Measurements from ENCODE around the gene ABCC2.

The ABCC2 gene

DNA sequence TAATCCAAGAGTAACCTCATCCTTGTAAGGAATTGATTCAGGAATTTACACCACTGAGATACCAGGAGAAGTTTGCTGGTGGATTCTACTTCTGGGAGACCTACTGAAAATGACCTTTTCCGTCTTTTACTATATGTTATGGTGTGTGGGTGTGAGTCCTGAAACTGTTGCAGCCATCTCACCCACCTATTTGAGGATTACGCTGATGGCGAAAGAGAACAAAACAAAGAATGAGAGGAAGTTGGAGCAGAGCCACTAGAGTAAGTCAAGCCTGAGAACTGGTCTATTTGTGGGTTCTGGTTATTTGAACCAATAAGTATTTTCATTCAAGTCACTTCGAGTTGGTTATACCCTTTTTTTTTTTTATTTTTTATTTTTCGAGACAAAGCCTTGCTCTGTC lies 12.7 kb upstream of the ABCC2 start:
- no peak overlapping the region for H3K27ac ChIP-seq (ENCODE audit: insufficient read depth, low read length, poor library complexity, severe bottlenecking)
- H3K4me3 ChIP-seq (ENCODE audit: insufficient read depth, low read depth, low read length, poor library complexity, severe bottlenecking): no peak overlapping the region
- H3K4me1 ChIP-seq (ENCODE audit: control insufficient read depth, insufficient read depth, low read length, poor library complexity, severe bottlenecking): no peaks in the 10 kb centered on the region
- no peaks in the 10 kb centered on the region for H3K27me3 ChIP-seq (replicated peaks; ENCODE audit: control insufficient read depth, insufficient read depth, low read length, poor library complexity, severe bottlenecking)
- DNase-seq: no peak
- H3K36me3 ChIP-seq (ENCODE audit: control insufficient read depth, insufficient read depth, low read length): no peaks in the 10 kb centered on the region
- no peaks in the 10 kb centered on the region for H3K9me3 ChIP-seq (ENCODE audit: control insufficient read depth, low read length)

DNA sequence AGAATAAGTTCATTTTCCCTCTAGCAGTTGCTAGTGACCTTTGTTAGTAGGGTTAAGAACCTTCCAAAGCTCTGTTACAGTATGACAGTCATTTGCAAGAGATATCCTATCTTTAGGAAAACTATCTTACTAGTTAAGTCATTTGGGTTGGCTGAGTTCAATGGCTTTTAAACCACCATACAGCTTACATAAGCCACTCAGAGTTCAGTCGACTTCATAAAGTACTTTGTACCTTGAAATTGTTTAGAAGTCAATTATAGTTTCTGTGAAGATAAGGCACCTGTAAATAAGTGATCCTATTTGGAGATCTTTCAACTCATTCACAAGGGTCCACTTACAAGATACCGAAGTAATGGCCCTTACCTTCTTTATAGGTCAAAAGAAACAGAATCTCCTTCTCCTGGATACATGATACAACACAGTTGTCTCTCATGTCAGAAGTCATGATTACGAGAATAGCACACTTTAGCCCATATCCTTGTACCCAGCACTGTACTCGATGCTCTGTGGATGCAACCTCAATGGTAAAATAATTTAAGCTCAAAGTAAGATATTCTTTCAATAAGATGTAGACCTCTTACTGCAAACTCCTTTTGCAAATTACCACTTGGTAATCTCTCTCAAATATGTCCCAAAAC lies 11.9 kb upstream of the ABCC2 start:
- no peak overlapping the region for H3K4me3 ChIP-seq (ENCODE audit: insufficient read depth, low read depth, low read length, poor library complexity, severe bottlenecking)
- DNase-seq: no peak
- no peaks in the 10 kb centered on the region for H3K9me3 ChIP-seq (ENCODE audit: control insufficient read depth, low read length)
- no peaks in the 10 kb centered on the region for H3K27me3 ChIP-seq (replicated peaks; ENCODE audit: control insufficient read depth, insufficient read depth, low read length, poor library complexity, severe bottlenecking)
- H3K36me3 ChIP-seq (ENCODE audit: control insufficient read depth, insufficient read depth, low read length): no peaks in the 10 kb centered on the region
- H3K4me1 ChIP-seq (ENCODE audit: control insufficient read depth, insufficient read depth, low read length, poor library complexity, severe bottlenecking): no peaks in the 10 kb centered on the region
- no peak overlapping the region for H3K27ac ChIP-seq (ENCODE audit: insufficient read depth, low read length, poor library complexity, severe bottlenecking)

DNA sequence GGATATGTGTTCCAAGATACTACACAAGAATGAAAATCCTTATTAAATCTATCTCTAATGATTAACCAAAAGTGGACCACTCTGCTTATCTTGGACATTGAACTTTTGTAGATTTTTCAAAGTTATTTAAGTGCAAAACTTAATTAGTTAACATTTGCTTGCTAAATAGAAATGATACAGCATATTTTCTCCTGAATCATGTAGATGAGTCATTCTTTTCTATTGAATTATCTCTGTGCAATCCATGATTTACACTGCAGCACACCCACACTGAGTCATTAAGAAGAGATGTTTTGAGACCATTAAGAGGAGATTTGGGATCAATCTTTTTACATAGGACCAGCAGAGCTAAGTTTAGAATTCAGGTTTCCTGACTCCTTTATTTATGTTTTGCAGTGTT lies 6.6 kb upstream of the ABCC2 start:
- no peaks in the 10 kb centered on the region for H3K9me3 ChIP-seq (ENCODE audit: control insufficient read depth, low read length)
- H3K4me1 ChIP-seq (ENCODE audit: control insufficient read depth, insufficient read depth, low read length, poor library complexity, severe bottlenecking): no peaks in the 10 kb centered on the region
- H3K36me3 ChIP-seq (ENCODE audit: control insufficient read depth, insufficient read depth, low read length): no peaks in the 10 kb centered on the region
- H3K4me3 ChIP-seq (ENCODE audit: insufficient read depth, low read depth, low read length, poor library complexity, severe bottlenecking): no peak overlapping the region
- H3K27me3 ChIP-seq (replicated peaks; ENCODE audit: control insufficient read depth, insufficient read depth, low read length, poor library complexity, severe bottlenecking): no peaks in the 10 kb centered on the region
- no peak overlapping the region for H3K27ac ChIP-seq (ENCODE audit: insufficient read depth, low read length, poor library complexity, severe bottlenecking)
- DNase-seq: no peak

DNA sequence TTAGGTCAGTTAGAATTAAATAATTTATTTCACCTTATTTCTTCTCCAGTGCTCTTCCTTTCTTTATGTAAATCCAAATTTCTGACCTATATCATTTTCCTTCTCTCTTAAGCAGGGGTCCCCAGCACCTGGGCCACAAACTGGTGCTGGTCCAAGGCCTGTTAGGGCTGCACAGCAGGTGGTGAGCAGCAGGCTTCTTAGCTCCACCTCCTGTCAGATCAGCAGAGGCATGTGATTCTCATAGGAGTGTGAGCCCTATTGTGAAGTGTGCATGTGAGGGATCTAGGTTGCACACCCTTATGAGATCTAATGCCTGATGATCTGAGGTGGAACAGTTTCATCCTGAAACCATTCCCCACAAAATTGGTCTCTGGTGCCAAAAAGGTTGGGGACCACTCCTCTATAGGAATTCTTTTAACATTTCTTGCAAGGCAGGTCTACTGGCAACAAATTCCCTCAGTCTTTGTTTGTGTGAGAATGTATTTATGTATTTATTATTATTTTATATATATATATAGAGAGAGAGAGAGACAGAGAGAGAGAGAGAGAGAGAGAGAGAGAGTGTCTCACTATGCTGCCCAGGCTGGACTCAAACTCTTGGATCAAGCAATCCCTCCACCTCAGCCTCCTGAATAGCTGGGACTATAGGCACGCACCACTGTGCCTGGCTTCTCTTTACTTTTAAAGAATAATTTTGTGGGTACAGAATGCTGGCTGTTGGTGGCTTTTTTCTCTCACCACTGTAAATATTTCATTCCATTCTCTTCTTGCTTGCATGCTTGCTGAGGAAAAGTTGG lies 4.3 kb upstream of the ABCC2 start:
- H3K27me3 ChIP-seq (replicated peaks; ENCODE audit: control insufficient read depth, insufficient read depth, low read length, poor library complexity, severe bottlenecking): no peaks in the 10 kb centered on the region
- H3K27ac ChIP-seq (ENCODE audit: insufficient read depth, low read length, poor library complexity, severe bottlenecking): no peak overlapping the region
- no peak overlapping the region for H3K4me3 ChIP-seq (ENCODE audit: insufficient read depth, low read depth, low read length, poor library complexity, severe bottlenecking)
- no peaks in the 10 kb centered on the region for H3K36me3 ChIP-seq (ENCODE audit: control insufficient read depth, insufficient read depth, low read length)
- no peaks in the 10 kb centered on the region for H3K9me3 ChIP-seq (ENCODE audit: control insufficient read depth, low read length)
- DNase-seq: no peak
- no peaks in the 10 kb centered on the region for H3K4me1 ChIP-seq (ENCODE audit: control insufficient read depth, insufficient read depth, low read length, poor library complexity, severe bottlenecking)

DNA sequence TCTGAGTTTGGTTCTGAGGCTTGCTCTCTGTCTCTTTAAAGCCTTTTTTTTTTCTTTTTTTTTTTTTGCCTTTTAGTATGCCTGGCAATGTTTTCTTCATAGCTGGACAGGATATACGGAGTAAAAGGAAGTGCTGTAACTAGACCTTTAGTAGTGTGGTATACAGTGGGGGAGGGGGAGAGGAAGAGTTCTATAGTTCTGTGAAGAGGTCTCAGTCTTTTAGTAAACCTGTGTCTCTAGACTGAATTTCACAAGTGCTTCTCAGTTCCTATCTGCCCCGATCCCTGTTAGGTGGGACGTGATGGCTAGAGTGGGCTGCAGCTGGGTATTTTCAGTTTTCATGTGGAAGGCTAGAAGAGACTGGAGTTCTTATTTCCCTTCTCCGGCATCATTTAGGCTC lies 3.1 kb upstream of the ABCC2 start:
- DNase-seq: no peak
- H3K36me3 ChIP-seq (ENCODE audit: control insufficient read depth, insufficient read depth, low read length): no peaks in the 10 kb centered on the region
- H3K27ac ChIP-seq (ENCODE audit: insufficient read depth, low read length, poor library complexity, severe bottlenecking): no peak overlapping the region
- H3K4me3 ChIP-seq (ENCODE audit: insufficient read depth, low read depth, low read length, poor library complexity, severe bottlenecking): no peak overlapping the region
- no peaks in the 10 kb centered on the region for H3K4me1 ChIP-seq (ENCODE audit: control insufficient read depth, insufficient read depth, low read length, poor library complexity, severe bottlenecking)
- no peaks in the 10 kb centered on the region for H3K27me3 ChIP-seq (replicated peaks; ENCODE audit: control insufficient read depth, insufficient read depth, low read length, poor library complexity, severe bottlenecking)
- H3K9me3 ChIP-seq (ENCODE audit: control insufficient read depth, low read length): no peaks in the 10 kb centered on the region

DNA sequence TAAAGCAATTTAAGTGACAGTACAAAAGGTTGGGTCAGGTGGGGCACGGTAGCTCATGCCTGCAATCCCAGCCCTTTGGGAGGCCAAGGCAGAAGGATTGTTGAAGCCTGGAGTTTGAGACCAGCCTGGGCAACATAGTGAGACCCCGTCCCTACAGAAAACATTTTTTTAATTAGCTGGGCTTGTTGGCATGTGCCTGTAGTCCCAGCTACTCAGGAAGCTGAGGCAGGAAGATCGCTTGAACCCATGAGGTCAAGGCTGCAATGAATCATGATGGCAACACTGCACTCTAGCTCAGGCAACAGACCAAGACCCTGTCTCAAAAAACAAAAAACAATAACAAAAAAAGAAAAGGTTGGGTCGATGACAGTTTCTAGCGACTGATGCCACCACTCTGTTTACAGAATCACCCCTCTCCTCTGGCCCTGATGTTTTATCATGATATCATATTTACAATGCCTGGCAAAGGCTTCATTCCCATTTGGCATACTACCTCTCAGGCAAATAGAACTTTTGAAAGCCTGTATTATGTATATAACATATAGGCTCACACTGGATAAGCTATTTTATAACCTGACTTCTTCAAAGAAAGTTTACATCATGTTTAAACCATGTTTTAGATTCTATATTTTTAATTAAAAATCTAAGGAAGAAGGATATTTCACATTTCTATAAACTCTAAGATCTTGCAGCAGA lies 558 bp upstream of the ABCC2 start:
- Histone ChIP-seq H3K9me3 (ENCODE audit: control insufficient read depth, low read length) (no peaks in the 10 kb centered on the region), H3K4me1 (ENCODE audit: control insufficient read depth, insufficient read depth, low read length, poor library complexity, severe bottlenecking) (no peaks in the 10 kb centered on the region), H3K27ac (ENCODE audit: insufficient read depth, low read length, poor library complexity, severe bottlenecking) (no peak overlapping the region), H3K4me3 (ENCODE audit: insufficient read depth, low read depth, low read length, poor library complexity, severe bottlenecking) (no peak overlapping the region), H3K36me3 (ENCODE audit: control insufficient read depth, insufficient read depth, low read length) (no peaks in the 10 kb centered on the region), H3K27me3 (replicated peaks; ENCODE audit: control insufficient read depth, insufficient read depth, low read length, poor library complexity, severe bottlenecking) (no peaks in the 10 kb centered on the region)
- no peak for DNase-seq

DNA sequence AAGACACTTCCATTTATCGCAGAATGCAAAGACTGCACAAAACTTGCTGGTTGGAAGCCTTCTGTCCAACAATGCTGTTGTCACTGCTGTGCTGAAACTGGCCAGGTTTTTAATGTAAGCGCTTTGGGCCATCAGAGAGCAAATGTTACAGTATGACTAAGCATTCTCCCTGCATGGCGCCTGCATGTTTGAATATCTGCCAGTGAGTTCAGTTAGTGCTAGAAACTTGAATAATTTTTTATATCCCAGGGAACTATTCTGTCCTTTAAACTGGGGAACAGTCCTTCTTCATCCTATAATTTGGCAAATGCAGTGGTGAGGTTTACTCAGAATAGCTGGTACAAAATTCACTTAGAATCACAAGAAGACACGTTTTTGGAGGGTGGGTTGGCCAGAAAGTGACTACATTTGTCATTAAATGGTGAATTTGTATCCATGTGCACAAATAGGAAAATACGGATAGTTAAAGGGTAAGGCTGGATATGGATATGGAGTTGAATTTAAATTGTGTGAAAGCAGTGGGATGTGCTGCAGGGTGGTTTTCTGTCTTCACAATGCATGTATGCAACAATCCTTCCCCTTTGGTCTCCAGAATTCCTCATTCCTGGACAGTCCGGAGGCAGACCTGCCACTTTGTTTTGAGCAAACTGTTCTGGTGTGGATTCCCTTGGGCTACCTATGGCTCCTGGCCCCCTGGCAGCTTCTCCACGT lies 1.7 kb downstream of the ABCC2 start:
- H3K27ac ChIP-seq (ENCODE audit: insufficient read depth, low read length, poor library complexity, severe bottlenecking): no peak overlapping the region
- H3K27me3 ChIP-seq (replicated peaks; ENCODE audit: control insufficient read depth, insufficient read depth, low read length, poor library complexity, severe bottlenecking): no peaks in the 10 kb centered on the region
- no peak overlapping the region for H3K4me3 ChIP-seq (ENCODE audit: insufficient read depth, low read depth, low read length, poor library complexity, severe bottlenecking)
- no peaks in the 10 kb centered on the region for H3K36me3 ChIP-seq (ENCODE audit: control insufficient read depth, insufficient read depth, low read length)
- DNase-seq: no peak
- H3K9me3 ChIP-seq (ENCODE audit: control insufficient read depth, low read length): no peaks in the 10 kb centered on the region
- H3K4me1 ChIP-seq (ENCODE audit: control insufficient read depth, insufficient read depth, low read length, poor library complexity, severe bottlenecking): no peaks in the 10 kb centered on the region

DNA sequence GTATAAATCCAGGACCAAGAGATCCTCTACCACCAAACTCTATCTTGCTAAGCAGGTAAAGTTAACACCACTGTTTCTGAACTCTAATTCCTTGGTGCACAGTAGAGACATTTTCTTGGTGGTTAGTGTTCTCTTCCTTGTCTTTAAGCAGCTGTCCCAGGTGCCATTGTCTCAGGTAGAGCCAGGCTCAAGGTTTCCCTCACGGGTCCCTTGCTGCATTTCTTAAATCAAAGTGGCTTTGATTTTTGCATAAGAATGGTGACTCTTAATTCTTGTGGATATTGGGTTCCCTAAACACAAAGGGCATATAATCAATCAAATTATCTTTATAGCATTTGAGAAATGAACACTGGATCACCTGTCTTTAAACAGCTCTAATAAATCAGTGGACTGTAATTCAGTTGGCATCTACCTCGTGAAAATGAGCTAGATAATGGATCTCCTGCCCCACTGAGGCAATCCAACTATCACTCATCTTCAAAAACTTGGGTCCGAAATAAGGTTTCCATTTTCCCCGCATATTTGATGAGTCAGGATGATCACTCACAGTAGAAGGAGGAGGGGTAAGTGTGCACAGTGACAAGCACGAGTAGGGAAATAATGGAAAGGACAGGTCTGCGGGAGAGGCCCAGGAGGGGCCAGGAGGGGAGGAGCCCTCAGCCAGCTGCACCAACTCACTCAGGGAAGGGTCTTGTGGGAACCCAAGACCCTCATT lies 2.4 kb downstream of the ABCC2 start:
- Histone ChIP-seq H3K36me3 (ENCODE audit: control insufficient read depth, insufficient read depth, low read length) (no peaks in the 10 kb centered on the region), H3K4me1 (ENCODE audit: control insufficient read depth, insufficient read depth, low read length, poor library complexity, severe bottlenecking) (no peaks in the 10 kb centered on the region), H3K27me3 (replicated peaks; ENCODE audit: control insufficient read depth, insufficient read depth, low read length, poor library complexity, severe bottlenecking) (no peaks in the 10 kb centered on the region), H3K9me3 (ENCODE audit: control insufficient read depth, low read length) (no peaks in the 10 kb centered on the region), H3K4me3 (ENCODE audit: insufficient read depth, low read depth, low read length, poor library complexity, severe bottlenecking) (no peak overlapping the region), H3K27ac (ENCODE audit: insufficient read depth, low read length, poor library complexity, severe bottlenecking) (no peak overlapping the region)
- no peak for DNase-seq

DNA sequence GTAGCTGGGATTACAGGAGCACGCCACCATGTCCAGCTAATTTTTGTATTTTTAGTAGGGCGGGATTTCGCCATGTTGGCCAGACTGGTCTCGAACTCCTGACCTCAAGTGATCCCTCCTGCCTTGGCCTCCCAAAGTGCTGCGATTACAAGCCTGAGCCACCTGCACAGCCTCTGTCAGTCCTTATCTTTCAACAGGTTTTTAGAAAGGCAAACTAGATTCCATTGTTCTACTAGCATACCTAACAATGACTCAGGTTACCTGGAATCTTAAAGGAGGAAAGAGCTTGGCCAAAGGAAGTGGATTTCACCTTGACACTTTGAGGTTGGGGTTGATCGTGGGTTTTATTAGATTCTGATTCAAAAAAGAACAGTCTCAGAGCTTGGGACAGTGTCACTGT lies 3.2 kb downstream of the ABCC2 start:
- no peaks in the 10 kb centered on the region for H3K27me3 ChIP-seq (replicated peaks; ENCODE audit: control insufficient read depth, insufficient read depth, low read length, poor library complexity, severe bottlenecking)
- no peak overlapping the region for H3K27ac ChIP-seq (ENCODE audit: insufficient read depth, low read length, poor library complexity, severe bottlenecking)
- DNase-seq: no peak

More for the DNA sequence above, 3.2 kb downstream of the ABCC2 start:
- no peaks in the 10 kb centered on the region for H3K36me3 ChIP-seq (ENCODE audit: control insufficient read depth, insufficient read depth, low read length)
- no peaks in the 10 kb centered on the region for H3K4me1 ChIP-seq (ENCODE audit: control insufficient read depth, insufficient read depth, low read length, poor library complexity, severe bottlenecking)
- H3K4me3 ChIP-seq (ENCODE audit: insufficient read depth, low read depth, low read length, poor library complexity, severe bottlenecking): no peak overlapping the region
- H3K9me3 ChIP-seq (ENCODE audit: control insufficient read depth, low read length): no peaks in the 10 kb centered on the region

Measured in effector memory CD4-positive, alpha-beta T cell (primary cell).